Measurements from ENCODE around the gene PRRT3. TPM values are rescaled to one million over a fixed set of nuclear protein-coding genes. Genes with fewer than 3 reads are reported as not detected.

PRRT3 gene
- total RNA-seq, 4 donors from 2014 or later, result 0.82 to 2.4 (median 1.0) TPM

DNA sequence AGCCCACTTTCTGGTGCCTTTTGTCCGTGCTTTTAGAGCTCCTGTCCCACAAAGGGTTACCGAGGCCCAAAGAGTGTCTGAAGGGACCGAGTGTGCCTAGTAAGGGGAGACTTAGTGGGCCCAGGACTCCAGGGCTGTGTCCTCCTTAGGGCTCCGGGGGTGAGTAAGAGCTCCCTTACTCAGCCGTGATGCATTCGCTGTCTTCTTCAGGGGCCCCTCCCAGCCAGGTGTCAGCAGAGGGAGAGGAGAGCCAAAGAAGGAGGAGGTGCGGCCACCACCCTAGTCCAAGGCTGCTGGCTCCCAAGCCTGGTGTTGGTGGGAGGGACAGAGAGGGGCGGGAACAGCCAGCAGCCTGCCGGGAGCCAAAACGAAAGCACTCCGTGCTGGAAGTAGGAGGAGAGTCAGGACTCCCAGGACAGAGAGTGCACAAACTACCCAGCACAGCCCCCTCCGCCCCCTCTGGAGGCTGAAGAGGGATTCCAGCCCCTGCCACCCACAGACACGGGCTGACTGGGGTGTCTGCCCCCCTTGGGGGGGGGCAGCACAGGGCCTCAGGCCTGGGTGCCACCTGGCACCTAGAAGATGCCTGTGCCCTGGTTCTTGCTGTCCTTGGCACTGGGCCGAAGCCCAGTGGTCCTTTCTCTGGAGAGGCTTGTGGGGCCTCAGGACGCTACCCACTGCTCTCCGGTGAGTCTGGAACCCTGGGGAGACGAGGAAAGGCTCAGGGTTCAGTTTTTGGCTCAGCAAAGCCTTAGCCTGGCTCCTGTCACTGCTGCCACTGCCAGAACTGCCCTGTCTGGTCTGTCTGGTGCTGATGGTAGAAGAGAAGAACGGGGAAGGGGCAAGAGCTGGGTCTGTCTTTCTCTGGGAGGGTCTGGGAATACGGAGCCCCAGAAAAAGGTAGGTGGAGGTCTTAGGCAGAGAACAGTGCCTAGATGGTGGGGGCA lies 35.2 kb downstream of the PRRT3 start, which contains the start of gene IL17RC:
Gene IL17RC, plus strand, starts transcription at position 365 of the 947 bp plus-strand sequence. Its CDS starts 218 bp downstream, at position 583.
- TF ChIP-seq, protein P1, sequence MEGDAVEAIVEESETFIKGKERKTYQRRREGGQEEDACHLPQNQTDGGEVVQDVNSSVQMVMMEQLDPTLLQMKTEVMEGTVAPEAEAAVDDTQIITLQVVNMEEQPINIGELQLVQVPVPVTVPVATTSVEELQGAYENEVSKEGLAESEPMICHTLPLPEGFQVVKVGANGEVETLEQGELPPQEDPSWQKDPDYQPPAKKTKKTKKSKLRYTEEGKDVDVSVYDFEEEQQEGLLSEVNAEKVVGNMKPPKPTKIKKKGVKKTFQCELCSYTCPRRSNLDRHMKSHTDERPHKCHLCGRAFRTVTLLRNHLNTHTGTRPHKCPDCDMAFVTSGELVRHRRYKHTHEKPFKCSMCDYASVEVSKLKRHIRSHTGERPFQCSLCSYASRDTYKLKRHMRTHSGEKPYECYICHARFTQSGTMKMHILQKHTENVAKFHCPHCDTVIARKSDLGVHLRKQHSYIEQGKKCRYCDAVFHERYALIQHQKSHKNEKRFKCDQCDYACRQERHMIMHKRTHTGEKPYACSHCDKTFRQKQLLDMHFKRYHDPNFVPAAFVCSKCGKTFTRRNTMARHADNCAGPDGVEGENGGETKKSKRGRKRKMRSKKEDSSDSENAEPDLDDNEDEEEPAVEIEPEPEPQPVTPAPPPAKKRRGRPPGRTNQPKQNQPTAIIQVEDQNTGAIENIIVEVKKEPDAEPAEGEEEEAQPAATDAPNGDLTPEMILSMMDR (IDR thresholded peaks at IDR 0.05; ENCODE audit: low read depth), result no peak

DNA sequence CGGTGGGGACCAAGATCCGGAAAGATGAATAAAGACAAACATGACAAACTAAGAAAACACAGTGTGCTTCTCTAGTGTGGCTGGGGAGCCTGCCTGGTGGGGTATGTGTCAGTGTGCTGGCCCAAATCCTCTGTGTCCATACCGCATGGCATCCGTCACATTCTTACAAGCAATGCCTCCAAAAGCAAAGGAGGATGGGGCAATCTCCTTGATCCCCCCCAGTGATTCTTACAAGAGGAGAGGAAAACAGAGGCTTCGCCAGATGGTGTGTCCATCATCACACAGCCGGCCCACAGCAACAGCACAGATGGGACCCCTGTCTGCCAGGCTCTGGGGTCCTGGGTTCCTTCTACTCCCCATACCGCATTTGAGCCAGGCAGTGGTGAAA lies 35.9 kb downstream of the PRRT3 start:
- TF ChIP-seq, protein P1 (IDR thresholded peaks at IDR 0.05; ENCODE audit: low read depth), result no peak

DNA sequence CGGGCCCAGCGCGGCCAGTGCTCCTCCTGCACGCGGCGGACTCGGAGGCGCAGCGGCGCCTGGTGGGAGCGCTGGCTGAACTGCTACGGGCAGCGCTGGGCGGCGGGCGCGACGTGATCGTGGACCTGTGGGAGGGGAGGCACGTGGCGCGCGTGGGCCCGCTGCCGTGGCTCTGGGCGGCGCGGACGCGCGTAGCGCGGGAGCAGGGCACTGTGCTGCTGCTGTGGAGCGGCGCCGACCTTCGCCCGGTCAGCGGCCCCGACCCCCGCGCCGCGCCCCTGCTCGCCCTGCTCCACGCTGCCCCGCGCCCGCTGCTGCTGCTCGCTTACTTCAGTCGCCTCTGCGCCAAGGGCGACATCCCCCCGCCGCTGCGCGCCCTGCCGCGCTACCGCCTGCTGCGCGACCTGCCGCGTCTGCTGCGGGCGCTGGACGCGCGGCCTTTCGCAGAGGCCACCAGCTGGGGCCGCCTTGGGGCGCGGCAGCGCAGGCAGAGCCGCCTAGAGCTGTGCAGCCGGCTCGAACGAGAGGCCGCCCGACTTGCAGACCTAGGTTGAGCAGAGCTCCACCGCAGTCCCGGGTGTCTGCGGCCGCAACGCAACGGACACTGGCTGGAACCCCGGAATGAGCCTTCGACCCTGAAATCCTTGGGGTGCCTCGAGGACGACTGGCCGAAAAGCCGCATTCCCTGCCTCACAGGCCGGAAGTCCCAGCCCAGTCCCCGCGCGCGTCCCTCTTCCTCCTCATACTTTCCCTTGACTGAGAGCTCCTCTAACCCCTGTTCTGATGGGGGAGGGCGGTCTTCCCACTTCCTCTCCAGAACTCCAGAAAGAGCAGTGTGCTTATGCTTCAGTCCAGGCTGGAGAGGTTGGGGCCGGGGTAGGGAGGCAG lies 36.7 kb downstream of the PRRT3 start:
- TF ChIP-seq, protein P1 (IDR thresholded peaks at IDR 0.05; ENCODE audit: low read depth), result no peak

DNA sequence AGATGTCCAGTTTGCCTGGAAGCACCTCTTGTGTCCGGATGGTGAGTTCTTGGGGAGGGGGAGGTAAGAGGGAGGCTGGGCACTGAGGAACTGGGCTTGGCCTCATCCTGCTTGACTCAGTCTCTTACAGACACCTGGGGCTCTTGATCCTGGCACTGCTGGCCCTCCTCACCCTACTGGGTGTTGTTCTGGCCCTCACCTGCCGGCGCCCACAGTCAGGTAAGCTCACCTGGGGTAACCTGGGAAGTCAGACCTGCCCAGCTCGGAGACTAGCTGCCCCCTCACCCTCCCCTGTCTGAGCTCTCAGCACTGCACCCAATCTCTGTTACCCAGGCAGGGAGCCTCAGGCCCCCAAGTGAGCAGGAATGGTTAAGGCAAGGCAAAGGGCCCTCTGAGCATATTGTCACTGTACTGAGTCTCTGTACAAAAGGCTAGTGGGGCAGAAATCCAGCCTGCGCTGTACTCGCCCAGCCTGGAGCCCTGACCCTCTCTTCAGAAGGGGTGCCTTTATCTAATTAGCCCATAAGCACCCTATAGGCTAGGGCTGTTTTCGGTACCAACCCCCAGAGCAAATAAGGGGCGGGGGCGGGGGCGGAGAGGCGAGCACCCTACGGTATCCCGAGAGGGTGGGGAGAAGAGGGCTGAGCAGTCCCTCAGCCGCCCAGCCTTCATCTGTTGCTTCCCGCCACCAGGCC lies 37.5 kb downstream of the PRRT3 start:
- TF ChIP-seq, protein P1 (IDR thresholded peaks at IDR 0.05; ENCODE audit: low read depth), result no peak

DNA sequence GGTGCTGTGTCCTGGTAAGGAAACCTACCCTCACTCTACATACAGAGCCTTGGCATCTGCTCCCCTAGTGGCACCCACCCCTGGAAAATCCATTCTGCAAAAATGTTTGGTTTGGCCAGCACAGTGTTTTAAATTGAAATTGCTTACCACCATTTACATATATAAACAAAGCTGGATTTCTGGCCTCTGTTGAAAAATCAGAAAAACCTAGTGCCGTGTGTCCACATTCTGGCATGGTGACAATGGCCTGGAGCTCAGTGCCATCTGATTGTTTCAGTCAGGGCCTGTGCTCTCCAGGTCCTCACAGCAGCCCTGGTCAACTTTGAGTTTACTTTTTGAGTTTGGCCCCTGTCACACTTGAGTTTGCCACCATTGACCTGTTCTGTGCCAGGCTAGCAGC lies 38.2 kb downstream of the PRRT3 start:
- TF ChIP-seq, protein P1 (IDR thresholded peaks at IDR 0.05; ENCODE audit: low read depth), result no peak

DNA sequence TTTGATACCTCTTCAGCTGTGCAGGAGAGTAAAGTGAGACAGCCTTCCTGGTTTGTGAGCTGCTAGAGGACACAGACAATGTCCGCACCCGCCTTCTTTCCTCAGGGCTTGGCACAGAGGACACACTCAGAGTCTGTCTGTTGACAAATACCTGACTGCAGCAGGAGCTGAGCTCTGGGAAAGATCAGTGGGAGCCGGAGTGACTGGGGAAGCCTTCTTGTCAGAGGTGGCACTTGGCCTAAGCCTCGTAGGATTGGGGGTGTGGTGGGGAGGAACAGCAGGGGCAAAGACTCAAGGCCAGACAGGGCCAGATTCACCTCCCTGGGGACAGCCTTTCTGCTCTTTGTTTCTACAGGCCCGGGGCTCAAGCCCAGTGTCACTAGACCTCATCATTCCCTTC lies 38.6 kb downstream of the PRRT3 start:
- TF ChIP-seq, protein P1 (IDR thresholded peaks at IDR 0.05; ENCODE audit: low read depth), result no peak
